Measurements from ENCODE around the gene MKS1. TPM values are rescaled to one million over a fixed set of nuclear protein-coding genes. Genes with fewer than 3 reads are reported as not detected.

MKS1 gene
- total and polyA plus RNA-seq, 7 donors: 4.2 to 6.9 (median 5.5) TPM

DNA sequence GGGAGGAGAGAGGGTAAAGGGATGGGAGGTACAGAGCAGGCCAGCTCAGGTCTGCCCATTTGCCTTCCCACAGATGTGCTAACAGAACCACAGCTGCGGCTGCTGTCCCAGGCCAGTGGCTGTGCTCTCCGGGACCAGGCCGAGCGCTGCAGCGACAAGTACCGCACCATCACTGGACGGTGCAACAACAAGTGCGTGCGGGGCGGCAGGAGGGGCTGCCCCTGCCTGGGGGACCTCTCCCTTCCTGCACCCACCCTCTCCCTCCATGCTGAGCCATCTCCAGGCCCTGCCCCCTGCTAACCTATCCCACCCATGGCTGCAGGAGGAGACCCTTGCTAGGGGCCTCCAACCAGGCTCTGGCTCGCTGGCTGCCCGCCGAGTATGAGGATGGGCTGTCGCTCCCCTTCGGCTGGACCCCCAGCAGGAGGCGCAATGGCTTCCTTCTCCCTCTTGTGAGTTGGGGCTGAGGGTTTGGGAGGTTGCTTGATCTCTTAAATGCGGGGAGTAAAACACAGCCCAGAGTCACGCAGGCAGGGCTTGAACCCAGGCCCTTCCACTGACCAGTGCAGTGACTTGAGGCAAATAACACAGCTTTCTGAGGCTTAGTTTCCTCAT is 25.3 kb downstream of the MKS1 start:
- no peaks in the 10 kb centered on the region for H3K4me1 ChIP-seq
- no peak overlapping the region for H3K4me3 ChIP-seq
- intact Hi-C loops (cut with DNase I): no loop called here
- DNase-seq (no peak), ATAC-seq (no peak)
- 65 to 75% (median 72%) methylated on average over 15 to 18 of the region's 18 CpGs for WGBS, 3 donors
- no peaks in the 10 kb centered on the region for H3K9me3 ChIP-seq
- peaks cover 0 to 41% (median 20%) of the 10 kb centered on the region in 3 donors for H3K27me3 ChIP-seq (ENCODE audit: insufficient read depth in 3 of 3, low read length in 2 of 3)
- H3K27ac ChIP-seq: no peak overlapping the region
- TF ChIP-seq, protein P1, sequence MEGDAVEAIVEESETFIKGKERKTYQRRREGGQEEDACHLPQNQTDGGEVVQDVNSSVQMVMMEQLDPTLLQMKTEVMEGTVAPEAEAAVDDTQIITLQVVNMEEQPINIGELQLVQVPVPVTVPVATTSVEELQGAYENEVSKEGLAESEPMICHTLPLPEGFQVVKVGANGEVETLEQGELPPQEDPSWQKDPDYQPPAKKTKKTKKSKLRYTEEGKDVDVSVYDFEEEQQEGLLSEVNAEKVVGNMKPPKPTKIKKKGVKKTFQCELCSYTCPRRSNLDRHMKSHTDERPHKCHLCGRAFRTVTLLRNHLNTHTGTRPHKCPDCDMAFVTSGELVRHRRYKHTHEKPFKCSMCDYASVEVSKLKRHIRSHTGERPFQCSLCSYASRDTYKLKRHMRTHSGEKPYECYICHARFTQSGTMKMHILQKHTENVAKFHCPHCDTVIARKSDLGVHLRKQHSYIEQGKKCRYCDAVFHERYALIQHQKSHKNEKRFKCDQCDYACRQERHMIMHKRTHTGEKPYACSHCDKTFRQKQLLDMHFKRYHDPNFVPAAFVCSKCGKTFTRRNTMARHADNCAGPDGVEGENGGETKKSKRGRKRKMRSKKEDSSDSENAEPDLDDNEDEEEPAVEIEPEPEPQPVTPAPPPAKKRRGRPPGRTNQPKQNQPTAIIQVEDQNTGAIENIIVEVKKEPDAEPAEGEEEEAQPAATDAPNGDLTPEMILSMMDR (IDR thresholded peaks at IDR 0.05): no peak
- H3K36me3 ChIP-seq (ENCODE audit: insufficient read depth in 1 of 2, low read depth in 1 of 2): no peaks in the 10 kb centered on the region

DNA sequence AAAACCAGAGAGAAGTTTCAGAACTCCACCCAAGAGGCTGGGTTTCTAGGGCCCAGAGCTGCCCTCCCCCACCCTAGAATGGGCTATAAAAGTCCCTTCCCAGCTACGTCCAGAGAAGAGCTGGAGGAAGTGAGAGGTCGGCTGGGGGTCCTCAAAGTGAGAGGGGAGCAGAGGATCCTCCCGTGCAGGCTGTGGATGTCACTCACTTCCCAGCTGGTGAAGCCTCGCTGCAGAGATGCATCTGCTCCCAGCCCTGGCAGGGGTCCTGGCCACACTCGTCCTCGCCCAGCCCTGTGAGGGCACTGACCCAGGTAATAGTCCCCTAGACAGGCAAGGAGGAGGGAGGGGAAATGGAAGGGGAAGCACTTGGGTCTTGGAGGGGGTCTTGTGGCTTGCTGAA is 26.4 kb downstream of the MKS1 start, which contains the start of gene EPX:
Gene EPX (plus strand): TSS at position 115 of the 400 bp plus-strand sequence. CDS start 121 bp downstream, at position 236.
- intact Hi-C loops (cut with DNase I): no loop called here
- ATAC-seq (no peak), DNase-seq (no peak)
- Histone ChIP-seq H3K27ac (no peak within 1 kb of the TSS), H3K9me3 (no peaks in the 10 kb centered on the region), H3K27me3 (ENCODE audit: insufficient read depth in 3 of 3, low read length in 2 of 3) (peaks cover 0 to 38% (median 20%) of the 10 kb centered on the region in 3 donors), H3K4me1 (no peaks in the 10 kb centered on the region), H3K36me3 (ENCODE audit: insufficient read depth in 1 of 2, low read depth in 1 of 2) (no peaks in the 10 kb centered on the region), H3K4me3 (no peak within 1 kb of the TSS)
- TF ChIP-seq, protein P1 (IDR thresholded peaks at IDR 0.05): no peak
- 11 to 24% (median 15%) methylated on average over 5 to 6 of the region's 6 CpGs for WGBS, 3 donors

DNA sequence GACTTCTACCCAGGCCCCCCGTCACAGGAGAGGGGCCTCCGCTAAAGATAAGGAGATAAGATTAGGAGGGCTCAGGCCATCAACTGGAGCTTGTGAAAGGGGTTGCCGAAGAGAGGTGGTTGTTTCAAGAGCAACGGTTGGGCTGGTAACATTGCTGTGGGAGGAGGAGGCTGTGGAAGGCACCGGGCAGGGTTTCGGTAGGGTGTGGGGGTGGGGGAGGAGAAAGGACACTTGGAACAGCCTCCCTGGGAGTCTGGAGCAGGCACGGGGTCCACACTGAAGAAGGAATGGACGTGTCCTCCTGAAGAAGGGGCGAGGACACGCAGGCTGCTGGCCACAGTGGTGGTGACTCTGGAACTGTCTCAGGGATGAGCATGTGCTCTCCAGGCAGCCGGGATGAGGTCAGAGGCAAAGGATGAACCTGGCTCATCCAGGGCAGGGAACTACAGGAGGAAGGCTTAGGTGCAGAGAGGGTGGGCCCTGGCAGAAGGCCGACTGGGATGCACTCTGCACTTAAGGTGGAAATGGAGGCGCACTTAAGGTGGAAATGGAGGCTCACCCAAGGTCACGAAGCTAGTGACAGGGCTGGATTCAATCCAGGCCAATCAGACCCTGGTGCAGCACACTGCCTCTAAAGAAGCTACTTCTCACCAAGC is 27.7 kb downstream of the MKS1 start:
- 31 to 38% (median 32%) methylated on average over 14 of the region's 14 CpGs for WGBS, 3 donors
- Histone ChIP-seq H3K27ac (no peak overlapping the region), H3K4me1 (no peaks in the 10 kb centered on the region), H3K27me3 (ENCODE audit: insufficient read depth in 3 of 3, low read length in 2 of 3) (peaks cover 0 to 30% (median 11%) of the 10 kb centered on the region in 3 donors), H3K36me3 (ENCODE audit: insufficient read depth in 1 of 2, low read depth in 1 of 2) (no peaks in the 10 kb centered on the region), H3K4me3 (no peak overlapping the region), H3K9me3 (no peaks in the 10 kb centered on the region)
- intact Hi-C loops (cut with DNase I): no loop called here
- DNase-seq (no peak), ATAC-seq (no peak)
- TF ChIP-seq, protein P1 (IDR thresholded peaks at IDR 0.05): no peak

DNA sequence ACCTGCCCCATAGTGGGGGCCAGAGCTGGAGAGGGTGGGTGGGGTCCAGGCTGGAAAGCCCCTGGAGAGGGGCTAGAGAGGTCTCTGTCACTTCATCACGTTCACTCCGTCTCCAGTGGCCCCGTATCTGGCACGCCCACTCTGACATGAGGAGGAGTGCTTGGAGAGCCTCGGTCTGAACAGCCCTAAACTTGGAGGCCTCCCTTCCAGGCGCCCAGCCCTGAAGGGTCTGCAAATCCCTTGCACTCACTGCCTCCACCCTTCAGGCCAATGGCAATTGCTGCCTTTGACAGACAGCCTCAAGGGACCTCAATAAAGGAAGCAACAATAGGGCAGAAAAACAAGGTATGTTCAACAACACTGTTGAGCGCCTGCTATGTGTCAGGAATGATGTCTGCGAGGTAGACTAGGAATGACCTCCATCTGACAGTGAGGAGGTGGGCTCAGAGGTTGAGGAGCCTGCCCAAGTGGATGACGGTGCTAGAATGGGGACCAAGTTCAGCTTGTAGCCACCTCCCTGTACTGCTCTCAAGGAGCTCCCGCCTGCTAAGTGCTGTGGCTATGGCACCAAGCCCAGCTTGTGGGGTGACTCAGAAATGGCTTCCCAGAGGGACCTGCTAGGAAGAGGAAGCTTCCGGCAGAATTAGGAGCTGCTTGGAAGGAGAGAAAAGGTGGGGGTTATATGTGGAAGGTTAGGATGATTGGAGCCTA is 29.5 kb downstream of the MKS1 start:
- TF ChIP-seq, protein P1 (IDR thresholded peaks at IDR 0.05): no peak
- intact Hi-C loops (cut with DNase I): loop anchor here in 1 of 2 donors (5.0 kb wide), 1 partner anchor 52 kb away; no protein-coding TSS in a partner anchor
- DNase-seq: peak; percentile 58 to 73
- WGBS, 3 donors: 53 to 56% (median 55%) methylated on average over 9 to 11 of the region's 11 CpGs
- H3K4me3 ChIP-seq: no peak overlapping the region
- H3K9me3 ChIP-seq: no peaks in the 10 kb centered on the region
- no peaks in the 10 kb centered on the region for H3K4me1 ChIP-seq
- H3K36me3 ChIP-seq (ENCODE audit: insufficient read depth in 1 of 2, low read depth in 1 of 2): no peaks in the 10 kb centered on the region
- no peak overlapping the region for H3K27ac ChIP-seq
- ATAC-seq: peak in 1 of 4 donors; percentile 38
- peaks cover 0 to 30% (median 9%) of the 10 kb centered on the region in 3 donors for H3K27me3 ChIP-seq (ENCODE audit: insufficient read depth in 3 of 3, low read length in 2 of 3)
